Measurements from ENCODE around the gene IQCH.

DNA sequence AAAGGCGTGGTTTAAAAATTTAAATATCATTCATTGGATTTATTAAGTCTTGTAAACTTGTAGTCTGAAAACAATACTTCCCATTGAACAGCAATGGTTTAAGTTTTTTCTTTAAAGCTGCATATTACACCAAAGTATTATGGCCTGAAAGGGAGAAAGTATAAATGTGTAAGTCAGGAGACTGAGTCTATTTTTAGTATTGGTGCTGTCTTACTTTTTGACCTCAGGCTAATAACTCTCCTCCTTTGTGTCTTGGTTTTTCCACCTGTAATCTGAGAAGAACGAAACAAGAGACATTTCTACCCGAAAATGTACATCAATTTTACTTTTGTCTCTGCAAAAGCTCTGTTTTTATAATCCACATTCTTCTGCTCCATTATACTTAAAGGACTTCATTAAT lies 273.9 kb downstream of the IQCH start:
- TF ChIP-seq, protein P1, sequence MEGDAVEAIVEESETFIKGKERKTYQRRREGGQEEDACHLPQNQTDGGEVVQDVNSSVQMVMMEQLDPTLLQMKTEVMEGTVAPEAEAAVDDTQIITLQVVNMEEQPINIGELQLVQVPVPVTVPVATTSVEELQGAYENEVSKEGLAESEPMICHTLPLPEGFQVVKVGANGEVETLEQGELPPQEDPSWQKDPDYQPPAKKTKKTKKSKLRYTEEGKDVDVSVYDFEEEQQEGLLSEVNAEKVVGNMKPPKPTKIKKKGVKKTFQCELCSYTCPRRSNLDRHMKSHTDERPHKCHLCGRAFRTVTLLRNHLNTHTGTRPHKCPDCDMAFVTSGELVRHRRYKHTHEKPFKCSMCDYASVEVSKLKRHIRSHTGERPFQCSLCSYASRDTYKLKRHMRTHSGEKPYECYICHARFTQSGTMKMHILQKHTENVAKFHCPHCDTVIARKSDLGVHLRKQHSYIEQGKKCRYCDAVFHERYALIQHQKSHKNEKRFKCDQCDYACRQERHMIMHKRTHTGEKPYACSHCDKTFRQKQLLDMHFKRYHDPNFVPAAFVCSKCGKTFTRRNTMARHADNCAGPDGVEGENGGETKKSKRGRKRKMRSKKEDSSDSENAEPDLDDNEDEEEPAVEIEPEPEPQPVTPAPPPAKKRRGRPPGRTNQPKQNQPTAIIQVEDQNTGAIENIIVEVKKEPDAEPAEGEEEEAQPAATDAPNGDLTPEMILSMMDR (conservative IDR thresholded peaks at IDR 0.05 in 1 of 2, IDR thresholded peaks at IDR 0.05 in 1 of 2; ENCODE audit: extremely low read depth in 1 of 2, insufficient read depth in 1 of 2, low read depth in 1 of 2, low read length in 2 of 2) = no peak
- no peak for TF ChIP-seq EZH2 (IDR thresholded peaks at IDR 0.05; ENCODE audit: borderline replicate concordance, low read length)

Measured in mammary epithelial cell (primary cell).